Osteocyte (in vitro differentiated cells): Measurements from ENCODE around the gene CCNQ. TPM values are rescaled to one million over a fixed set of nuclear protein-coding genes. Genes with fewer than 3 reads are reported as not detected.

Source experiments
- DNase-seq: peaks from one replicate; pipeline ENCODE4 v3.0.0; 2021; ENCODE audit warnings: mixed read lengths; ENCODE audit not compliant: unreplicated experiment; ENCODE audit errors: extremely low spot score
- H3K27ac Mint-ChIP-seq: one replicate; pipeline ENCODE4 v1.8.0; 2021; ENCODE audit warnings: mild to moderate bottlenecking, mixed read lengths; ENCODE audit not compliant: unreplicated experiment
- H3K27me3 Mint-ChIP-seq: one replicate; pipeline ENCODE4 v1.8.0; 2021; ENCODE audit warnings: mixed read lengths; ENCODE audit not compliant: unreplicated experiment
- H3K36me3 Mint-ChIP-seq: one replicate; pipeline ENCODE4 v1.8.0; 2021; ENCODE audit warnings: mixed read lengths; ENCODE audit not compliant: unreplicated experiment
- H3K4me1 Mint-ChIP-seq: one replicate; pipeline ENCODE4 v1.8.0; 2021; ENCODE audit warnings: mixed read lengths; ENCODE audit not compliant: unreplicated experiment
- H3K4me3 Mint-ChIP-seq: one replicate; pipeline ENCODE4 v1.8.0; 2021; ENCODE audit warnings: mild to moderate bottlenecking, moderate library complexity, mixed read lengths; ENCODE audit not compliant: unreplicated experiment
- H3K9me3 Mint-ChIP-seq: one replicate; pipeline ENCODE4 v1.8.0; 2021; ENCODE audit warnings: mixed read lengths; ENCODE audit not compliant: unreplicated experiment
- total RNA-seq: library from RNA; stranded (reverse); gene quantifications from 2 replicates; pipeline ENCODE4 v1.2.1, GENCODE V29; 2021
- TF ChIP-seq, protein P1 (sequence below): fragments of 200-600 bp; sonication (generic); IDR thresholded peaks from 2 replicates; pipeline ENCODE4 v1.5.0; 2021; ENCODE audit warnings: antibody characterized with exemption, mild to moderate bottlenecking, moderate library complexity

The CCNQ gene
- total RNA-seq, 1 donor from 2014 or later: 16.0 TPM

- TF ChIP-seq, protein P1, sequence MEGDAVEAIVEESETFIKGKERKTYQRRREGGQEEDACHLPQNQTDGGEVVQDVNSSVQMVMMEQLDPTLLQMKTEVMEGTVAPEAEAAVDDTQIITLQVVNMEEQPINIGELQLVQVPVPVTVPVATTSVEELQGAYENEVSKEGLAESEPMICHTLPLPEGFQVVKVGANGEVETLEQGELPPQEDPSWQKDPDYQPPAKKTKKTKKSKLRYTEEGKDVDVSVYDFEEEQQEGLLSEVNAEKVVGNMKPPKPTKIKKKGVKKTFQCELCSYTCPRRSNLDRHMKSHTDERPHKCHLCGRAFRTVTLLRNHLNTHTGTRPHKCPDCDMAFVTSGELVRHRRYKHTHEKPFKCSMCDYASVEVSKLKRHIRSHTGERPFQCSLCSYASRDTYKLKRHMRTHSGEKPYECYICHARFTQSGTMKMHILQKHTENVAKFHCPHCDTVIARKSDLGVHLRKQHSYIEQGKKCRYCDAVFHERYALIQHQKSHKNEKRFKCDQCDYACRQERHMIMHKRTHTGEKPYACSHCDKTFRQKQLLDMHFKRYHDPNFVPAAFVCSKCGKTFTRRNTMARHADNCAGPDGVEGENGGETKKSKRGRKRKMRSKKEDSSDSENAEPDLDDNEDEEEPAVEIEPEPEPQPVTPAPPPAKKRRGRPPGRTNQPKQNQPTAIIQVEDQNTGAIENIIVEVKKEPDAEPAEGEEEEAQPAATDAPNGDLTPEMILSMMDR: no peak
- Mint-ChIP-seq H3K9me3 (peaks cover 2% of the 10 kb centered on the region), H3K4me3 (no peak overlapping the region), H3K4me1 (no peaks in the 10 kb centered on the region), H3K36me3 (no peaks in the 10 kb centered on the region), H3K27ac (no peak overlapping the region), H3K27me3 (peaks cover 6% of the 10 kb centered on the region)
- no peak for DNase-seq
Measured at GRCh38 chrX:153636716-153637115, 37.8 kb upstream of the CCNQ start.

GRCh38 chrX:153635788-153636668 lies 37.1 kb upstream of the CCNQ start:
- Mint-ChIP-seq H3K9me3 (peaks cover 9% of the 10 kb centered on the region), H3K27ac (no peak overlapping the region), H3K4me3 (no peak overlapping the region), H3K36me3 (no peaks in the 10 kb centered on the region), H3K27me3 (peaks cover 4% of the 10 kb centered on the region), H3K4me1 (no peaks in the 10 kb centered on the region)
- TF ChIP-seq, protein P1: peak; percentile 47
- DNase-seq: no peak

- Mint-ChIP-seq H3K4me1 (no peaks in the 10 kb centered on the region), H3K27me3 (peaks cover 4% of the 10 kb centered on the region), H3K4me3 (no peak overlapping the region), H3K36me3 (no peaks in the 10 kb centered on the region), H3K9me3 (peaks cover 14% of the 10 kb centered on the region), H3K27ac (no peak overlapping the region)
- no peak for DNase-seq
- TF ChIP-seq, protein P1: no peak
Measured at GRCh38 chrX:153635388-153635787, 36.4 kb upstream of the CCNQ start.

GRCh38 chrX:153634832-153635231 lies 35.9 kb upstream of the CCNQ start:
- Mint-ChIP-seq H3K27me3 (peaks cover 6% of the 10 kb centered on the region), H3K4me3 (no peak overlapping the region), H3K36me3 (no peaks in the 10 kb centered on the region), H3K4me1 (no peaks in the 10 kb centered on the region), H3K27ac (no peak overlapping the region), H3K9me3 (peaks cover 17% of the 10 kb centered on the region)
- no peak for DNase-seq
- TF ChIP-seq, protein P1: no peak

GRCh38 chrX:153634236-153634635 lies 35.3 kb upstream of the CCNQ start:
- H3K27ac Mint-ChIP-seq: no peak overlapping the region
- H3K9me3 Mint-ChIP-seq: peaks cover 17% of the 10 kb centered on the region
- H3K36me3 Mint-ChIP-seq: no peaks in the 10 kb centered on the region
- H3K4me3 Mint-ChIP-seq: no peak overlapping the region
- TF ChIP-seq, protein P1: no peak
- peaks cover 8% of the 10 kb centered on the region for H3K27me3 Mint-ChIP-seq
- DNase-seq: no peak
- no peaks in the 10 kb centered on the region for H3K4me1 Mint-ChIP-seq
